Panc1 (cell line): ENCODE measurements around the gene KCNQ1. TPM values are rescaled to one million over a fixed set of nuclear protein-coding genes. Genes with fewer than 3 reads are reported as not detected.

Experiments used
- ATAC-seq: fragments of 200-7000 bp; cut with Tn5 transposase; 2 replicates; pipeline ENCODE4 v1.9.1; 2020; ENCODE audit warnings: mild to moderate bottlenecking, moderate library complexity
- BruUV-seq: library from RNA; stranded (reverse); fragments of 400-500 nt; replicated peaks from 2 replicates; lab custom pipeline; 2021; lab: Mats Ljungman, UMichigan
- CTCF ChIA-PET: fragments of 300-600 bp; sonication (Branson Sonifier 250); formaldehyde crosslinking; loops from one replicate; lab custom pipeline; 2022; ENCODE audit warnings: antibody characterized with exemption; lab: Charles Lee
- POLR2A ChIA-PET: fragments of 300-600 bp; sonication (Branson Sonifier 250); formaldehyde crosslinking; loops from one replicate; lab custom pipeline; 2022; ENCODE audit warnings: antibody characterized with exemption; lab: Charles Lee
- DNase-seq: peaks from one replicate; pipeline ENCODE4 v3.0.0-alpha.2; 2010; ENCODE audit warnings: low read depth, low spot score
- H3K27ac ChIP-seq: 2 replicates; pipeline ENCODE4 v1.5.1; 2011; ENCODE audit warnings: mild to moderate bottlenecking, low read length, inconsistent platforms
- H3K27me3 ChIP-seq: fragments of 200-500 bp; sonication (Bioruptor generic); 2 replicates; pipeline ENCODE4 v1.6.0; 2014; ENCODE audit warnings: low read length, inconsistent platforms; ENCODE audit not compliant: control insufficient read depth, insufficient read depth
- H3K36me3 ChIP-seq: fragments of 200-500 bp; sonication (Bioruptor generic); 2 replicates; pipeline ENCODE4 v1.5.1; 2014; ENCODE audit warnings: inconsistent platforms, mild to moderate bottlenecking, low read length, moderate library complexity; ENCODE audit not compliant: control insufficient read depth, insufficient read depth
- H3K4me1 ChIP-seq: 2 replicates; pipeline ENCODE4 v1.5.1; 2011; ENCODE audit warnings: inconsistent platforms, mild to moderate bottlenecking, low read length, moderate library complexity; ENCODE audit not compliant: control insufficient read depth, insufficient read depth
- H3K4me3 ChIP-seq, 2 experiments: 2 replicates each; pipeline ENCODE4 v1.5.1; 2011 to 2012; ENCODE audit warnings: low read depth in 2 of 2, low read length in 2 of 2, mild to moderate bottlenecking in 2 of 2, inconsistent platforms in 1 of 2, moderate library complexity in 1 of 2
- H3K9me3 ChIP-seq: fragments of 200-500 bp; sonication (Bioruptor generic); 2 replicates; pipeline ENCODE4 v1.5.1; 2014; ENCODE audit warnings: low read depth, mild to moderate bottlenecking, inconsistent platforms, low read length, moderate library complexity; ENCODE audit not compliant: control insufficient read depth, insufficient read depth
- CTCF ChIP-seq: fragments of 450-650 bp; IDR thresholded peaks from 2 replicates; pipeline ENCODE4 v1.5.1; 2017; ENCODE audit warnings: mild to moderate bottlenecking
- POLR2AphosphoS5 ChIP-seq: IDR thresholded peaks from 2 replicates; pipeline ENCODE4 v1.6.1; 2012; ENCODE audit warnings: mild to moderate bottlenecking, low read depth, low read length, moderate library complexity
- SIN3A ChIP-seq: IDR thresholded peaks from 2 replicates; pipeline ENCODE4 v1.6.1; 2012; ENCODE audit warnings: low read depth, mild to moderate bottlenecking, low read length, moderate library complexity, borderline replicate concordance; ENCODE audit not compliant: insufficient read depth
- TCF7L2 ChIP-seq: IDR thresholded peaks from 2 replicates; pipeline ENCODE4 v1.6.1; 2011; ENCODE audit warnings: mild to moderate bottlenecking, low read depth, low read length, inconsistent platforms
- in situ Hi-C: cut with HindIII; loops from 2 replicates; pipeline ENCODE4 v1.10.0; 2016; ENCODE audit warnings: low sequenced_read_pairs, low pct_unique_long_range_greater_than_20kb
- intact Hi-C: fragments of 100-400 bp; cut with micrococcal nuclease; formaldehyde crosslinking; loops from one replicate; pipeline ENCODE4 v1.10.0; 2022; ENCODE audit not compliant: unreplicated experiment
- total RNA-seq: library from RNA; stranded (reverse); gene quantifications from one replicate; pipeline ENCODE4 v1.2.1, GENCODE V29; 2021; ENCODE audit not compliant: unreplicated experiment
- TF ChIP-seq, protein P1 (sequence below), 2 experiments: IDR thresholded peaks; 2 replicates each; pipeline ENCODE4 v1.6.1; 2011 to 2012; ENCODE audit warnings: low read depth in 2 of 2, control low read depth in 1 of 2, low read length in 1 of 2, mild to moderate bottlenecking in 1 of 2, moderate library complexity in 1 of 2; ENCODE audit not compliant: insufficient read depth in 1 of 2

Gene KCNQ1
- total RNA-seq, 1 experiment from 2014 or later: 1.0 TPM

- in situ Hi-C loops: no loop called here
- H3K27me3 ChIP-seq: no peaks in the 10 kb centered on the region
- H3K36me3 ChIP-seq: no peaks in the 10 kb centered on the region
- intact Hi-C loops: no loop called here
- CTCF ChIA-PET: interaction anchor here (5.5 kb wide), 1 partner anchor 354 kb away, joined by 132 read pairs; no protein-coding TSS in a partner anchor
- no TSS peak for BruUV-seq
- no peak overlapping the region for H3K4me3 ChIP-seq
- TF ChIP-seq SIN3A (no peak), POLR2AphosphoS5 (no peak), TCF7L2 (no peak), CTCF (no peak)
- TF ChIP-seq, protein P1, sequence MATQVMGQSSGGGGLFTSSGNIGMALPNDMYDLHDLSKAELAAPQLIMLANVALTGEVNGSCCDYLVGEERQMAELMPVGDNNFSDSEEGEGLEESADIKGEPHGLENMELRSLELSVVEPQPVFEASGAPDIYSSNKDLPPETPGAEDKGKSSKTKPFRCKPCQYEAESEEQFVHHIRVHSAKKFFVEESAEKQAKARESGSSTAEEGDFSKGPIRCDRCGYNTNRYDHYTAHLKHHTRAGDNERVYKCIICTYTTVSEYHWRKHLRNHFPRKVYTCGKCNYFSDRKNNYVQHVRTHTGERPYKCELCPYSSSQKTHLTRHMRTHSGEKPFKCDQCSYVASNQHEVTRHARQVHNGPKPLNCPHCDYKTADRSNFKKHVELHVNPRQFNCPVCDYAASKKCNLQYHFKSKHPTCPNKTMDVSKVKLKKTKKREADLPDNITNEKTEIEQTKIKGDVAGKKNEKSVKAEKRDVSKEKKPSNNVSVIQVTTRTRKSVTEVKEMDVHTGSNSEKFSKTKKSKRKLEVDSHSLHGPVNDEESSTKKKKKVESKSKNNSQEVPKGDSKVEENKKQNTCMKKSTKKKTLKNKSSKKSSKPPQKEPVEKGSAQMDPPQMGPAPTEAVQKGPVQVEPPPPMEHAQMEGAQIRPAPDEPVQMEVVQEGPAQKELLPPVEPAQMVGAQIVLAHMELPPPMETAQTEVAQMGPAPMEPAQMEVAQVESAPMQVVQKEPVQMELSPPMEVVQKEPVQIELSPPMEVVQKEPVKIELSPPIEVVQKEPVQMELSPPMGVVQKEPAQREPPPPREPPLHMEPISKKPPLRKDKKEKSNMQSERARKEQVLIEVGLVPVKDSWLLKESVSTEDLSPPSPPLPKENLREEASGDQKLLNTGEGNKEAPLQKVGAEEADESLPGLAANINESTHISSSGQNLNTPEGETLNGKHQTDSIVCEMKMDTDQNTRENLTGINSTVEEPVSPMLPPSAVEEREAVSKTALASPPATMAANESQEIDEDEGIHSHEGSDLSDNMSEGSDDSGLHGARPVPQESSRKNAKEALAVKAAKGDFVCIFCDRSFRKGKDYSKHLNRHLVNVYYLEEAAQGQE (IDR thresholded peaks at IDR 0.05; ENCODE audit: insufficient read depth in 1 of 2, low read depth in 2 of 2, low read length in 1 of 2): no peak
- POLR2A ChIA-PET: no interaction called here
- ATAC-seq (no peak), DNase-seq (no peak)
- no peak overlapping the region for H3K27ac ChIP-seq
- H3K4me1 ChIP-seq: peaks cover 15% of the 10 kb centered on the region
- no peaks in the 10 kb centered on the region for H3K9me3 ChIP-seq
These were observed 91.0 kb downstream of the KCNQ1 start for GRCh38 chr11:2535673-2536439.

DNA sequence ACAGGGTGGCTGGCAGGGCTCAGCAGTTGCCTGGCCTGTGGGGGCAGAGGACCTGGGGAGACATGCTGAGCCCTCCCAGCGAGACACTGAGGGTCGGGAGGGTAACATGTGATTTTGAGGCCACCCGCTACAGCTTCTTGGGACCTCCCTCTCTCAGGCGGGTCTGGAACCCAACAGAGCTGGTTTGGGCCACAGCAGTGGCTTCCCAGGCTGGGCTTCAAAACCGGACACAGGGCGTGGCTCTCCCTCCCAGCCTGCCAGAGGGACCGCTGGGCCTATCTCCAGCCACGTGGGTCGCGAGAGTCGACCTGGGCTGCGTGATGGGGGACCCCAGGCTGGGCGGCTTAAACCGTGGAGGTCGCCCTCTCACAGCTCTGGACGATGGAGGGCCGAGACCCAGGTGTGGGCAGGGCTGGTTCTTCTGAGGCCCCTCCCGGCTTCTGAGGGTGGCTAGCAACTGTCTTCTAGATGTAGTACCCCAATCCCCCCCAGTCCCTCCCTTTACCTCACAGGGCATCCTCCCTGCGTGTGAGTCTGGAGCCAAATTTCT, 91.7 kb downstream of the KCNQ1 start:
- DNase-seq: no peak
- POLR2A ChIA-PET: no interaction called here
- TF ChIP-seq CTCF: no peak
- no peak for TF ChIP-seq SIN3A
- TF ChIP-seq, protein P1 (IDR thresholded peaks at IDR 0.05; ENCODE audit: insufficient read depth in 1 of 2, low read depth in 2 of 2, low read length in 1 of 2): no peak
- no peak for TF ChIP-seq POLR2AphosphoS5
- TF ChIP-seq TCF7L2: no peak
- in situ Hi-C loops: no loop called here
- H3K27ac ChIP-seq: no peak overlapping the region
- H3K4me1 ChIP-seq: peaks cover 15% of the 10 kb centered on the region
- no peaks in the 10 kb centered on the region for H3K9me3 ChIP-seq
- no peaks in the 10 kb centered on the region for H3K27me3 ChIP-seq
- no peak for ATAC-seq
- BruUV-seq: no TSS peak
- CTCF ChIA-PET: no interaction called here
- H3K36me3 ChIP-seq: no peaks in the 10 kb centered on the region
- intact Hi-C loops: no loop called here
- no peak overlapping the region for H3K4me3 ChIP-seq
